Measurements from ENCODE around the gene POLD4. TPM values are rescaled to one million over a fixed set of nuclear protein-coding genes. Genes with fewer than 3 reads are reported as not detected.

Gene POLD4
- total RNA-seq, 1 donor: 43.2 TPM

- peak overlapping the region; percentile 65 for H3K4me3 ChIP-seq (ENCODE audit: low read depth, low read length)
- DNase-seq (ENCODE audit: low read depth): peak; percentile 95
- peak; percentile 47 for TF ChIP-seq CTCF (IDR thresholded peaks at IDR 0.05; ENCODE audit: insufficient read depth, low read depth, low read length)
Observed at GRCh38 chr11:67373648-67374570, 20.6 kb upstream of the POLD4 start.

- peak within 1 kb of the TSS; percentile 65 for H3K4me3 ChIP-seq (ENCODE audit: low read depth, low read length)
- DNase-seq (ENCODE audit: low read depth): peak; percentile 66
- no peak for TF ChIP-seq CTCF (IDR thresholded peaks at IDR 0.05; ENCODE audit: insufficient read depth, low read depth, low read length)
Observed at GRCh38 chr11:67372993-67373647, 19.8 kb upstream of the POLD4 start, which contains the start of gene CLCF1. CLCF1 (minus strand) TSS chr11:67373598; CDS start chr11:67373539, 59 bp downstream.

- H3K4me3 ChIP-seq (ENCODE audit: low read depth, low read length): peak overlapping the region; percentile 65
- no peak for TF ChIP-seq CTCF (IDR thresholded peaks at IDR 0.05; ENCODE audit: insufficient read depth, low read depth, low read length)
- DNase-seq (ENCODE audit: low read depth): no peak
Observed at GRCh38 chr11:67372321-67372992, 19.1 kb upstream of the POLD4 start.

GRCh38 chr11:67371911-67372320, 18.6 kb upstream of the POLD4 start:
- H3K4me3 ChIP-seq (ENCODE audit: low read depth, low read length): peak overlapping the region; percentile 65
- TF ChIP-seq CTCF (IDR thresholded peaks at IDR 0.05; ENCODE audit: insufficient read depth, low read depth, low read length): no peak
- no peak for DNase-seq (ENCODE audit: low read depth)

- TF ChIP-seq CTCF (IDR thresholded peaks at IDR 0.05; ENCODE audit: insufficient read depth, low read depth, low read length): peak; percentile 62
- peak; percentile 51 for DNase-seq (ENCODE audit: low read depth)
- peak overlapping the region; percentile 65 for H3K4me3 ChIP-seq (ENCODE audit: low read depth, low read length)
Observed at GRCh38 chr11:67371189-67371910, 18.0 kb upstream of the POLD4 start.
